Measurements from ENCODE around the gene ZNF536.
"Not testable (repeated sequence)": the region's sequence is repeated elsewhere in the genome, so short reads cannot be mapped to it uniquely, and the experiment has no call there.

Gene ZNF536

DNA sequence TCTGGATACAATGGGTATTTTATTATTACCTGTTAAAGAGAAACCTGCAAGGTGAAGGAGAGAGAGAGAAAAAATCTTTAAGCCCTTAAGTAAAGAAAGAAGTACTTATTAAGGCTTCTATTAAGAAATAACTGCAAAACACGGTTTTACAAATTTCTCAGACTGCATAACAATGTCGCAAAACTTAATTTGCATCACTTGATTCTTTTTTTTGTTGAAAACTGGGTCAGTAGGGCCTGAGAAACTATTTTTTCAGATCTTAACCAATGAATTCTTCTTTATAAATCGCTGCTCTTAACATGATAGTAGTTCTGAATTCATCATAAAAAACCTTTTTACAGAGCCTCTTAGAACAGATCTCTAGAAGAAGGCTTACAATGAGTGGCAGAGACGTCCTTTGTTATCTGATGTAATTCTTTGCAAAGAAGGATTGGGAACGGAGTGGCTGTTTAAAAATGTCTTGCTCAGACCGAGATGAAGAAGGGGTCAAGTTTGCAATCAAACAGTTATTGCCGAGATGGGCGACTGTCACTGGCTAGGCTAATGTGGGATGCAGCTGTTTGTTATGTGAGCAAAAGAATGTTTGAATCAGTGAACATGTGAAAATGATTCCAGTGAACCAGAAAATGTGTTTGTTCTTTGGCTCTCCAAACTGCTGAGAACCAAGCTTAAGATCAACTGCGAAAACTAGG lies 76.3 kb downstream of the ZNF536 start:
- no peak for DNase-seq

DNA sequence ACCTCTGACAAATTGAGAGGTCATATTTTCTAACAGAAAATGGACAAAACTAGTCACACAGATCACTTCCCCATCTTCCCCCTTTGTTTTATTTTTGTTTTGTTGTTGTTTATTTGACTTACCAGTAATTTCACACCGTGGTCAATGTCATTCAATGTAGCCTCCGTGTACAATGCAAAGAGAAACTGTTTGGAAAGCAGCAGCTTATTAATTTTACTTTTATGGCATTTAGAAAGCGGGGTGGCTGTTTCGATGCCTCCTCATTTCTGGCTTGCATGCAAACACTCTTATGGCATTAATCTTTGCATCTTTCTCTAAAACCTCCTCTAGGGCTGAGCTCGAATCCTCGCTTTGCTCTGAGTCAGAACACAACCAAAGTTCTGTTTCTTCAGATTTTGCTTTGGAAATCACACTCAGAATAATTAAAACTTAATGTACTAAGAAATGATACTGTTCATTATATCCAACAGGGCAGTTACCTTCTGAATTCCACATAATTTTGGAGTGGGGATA lies 77.0 kb downstream of the ZNF536 start:
- DNase-seq = no peak

DNA sequence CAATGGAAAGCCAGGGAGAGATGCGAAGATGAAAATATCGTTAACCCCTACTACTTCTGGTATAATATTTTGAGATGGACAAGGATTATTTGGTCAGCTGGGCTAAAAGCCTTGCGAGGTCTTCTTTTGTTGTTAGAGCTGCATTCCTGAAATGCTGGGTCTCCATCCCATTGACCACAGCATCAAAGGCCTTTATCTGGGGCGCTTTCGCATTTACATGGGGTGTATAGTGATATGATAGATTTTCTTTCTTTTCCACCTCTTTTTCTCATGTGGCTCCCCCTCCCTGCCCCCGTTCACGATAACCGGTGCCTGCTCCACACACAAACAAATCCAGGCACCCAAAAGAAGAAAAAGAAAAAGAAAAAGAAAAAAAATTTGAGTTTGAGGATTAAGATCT lies 77.5 kb downstream of the ZNF536 start:
- no peak for DNase-seq

DNA sequence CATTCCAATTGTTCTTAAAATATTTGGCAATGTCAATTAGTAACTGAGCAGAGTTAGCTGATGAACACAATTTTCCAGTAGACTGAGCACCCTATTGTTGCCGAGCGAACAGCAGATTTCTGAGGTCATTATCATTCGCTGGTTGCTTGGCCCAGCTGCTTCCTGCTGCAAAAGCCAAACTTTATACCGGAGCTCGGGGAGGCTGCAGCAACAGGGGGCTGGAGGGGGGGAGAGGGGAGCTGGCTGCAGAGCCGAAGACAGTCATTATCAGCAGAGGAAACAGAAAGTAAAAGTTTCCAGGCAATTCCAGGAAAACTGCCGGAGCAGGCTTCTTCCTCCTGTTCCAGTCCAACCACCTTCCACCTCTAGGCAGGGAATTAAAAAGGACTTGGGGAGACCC lies 77.9 kb downstream of the ZNF536 start:
- no peak for DNase-seq

DNA sequence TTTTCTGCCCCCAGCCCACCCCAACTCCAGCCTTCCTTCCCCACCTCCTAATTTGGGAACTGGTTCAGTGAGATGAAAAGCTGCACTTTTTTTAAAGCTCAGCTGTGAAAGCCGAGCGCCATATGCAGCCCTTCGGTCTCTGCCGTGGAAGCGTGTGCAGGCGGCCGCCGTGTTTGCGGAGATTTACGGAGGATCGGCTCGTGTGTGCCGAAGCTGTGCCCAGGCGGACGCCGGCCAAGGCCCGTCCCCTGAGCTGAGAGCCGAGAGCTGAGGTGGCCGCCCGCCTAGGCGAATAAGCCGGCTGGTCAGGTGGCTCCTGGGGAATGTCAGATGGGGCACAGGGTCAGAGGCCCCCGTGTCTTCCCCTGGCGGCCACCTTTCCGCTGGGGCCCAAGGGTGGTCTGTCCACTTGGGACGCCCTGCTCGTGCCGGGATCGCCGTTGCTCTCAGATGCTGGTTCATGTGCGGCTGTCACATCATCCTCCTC lies 78.7 kb downstream of the ZNF536 start:
- DNase-seq = no peak

DNA sequence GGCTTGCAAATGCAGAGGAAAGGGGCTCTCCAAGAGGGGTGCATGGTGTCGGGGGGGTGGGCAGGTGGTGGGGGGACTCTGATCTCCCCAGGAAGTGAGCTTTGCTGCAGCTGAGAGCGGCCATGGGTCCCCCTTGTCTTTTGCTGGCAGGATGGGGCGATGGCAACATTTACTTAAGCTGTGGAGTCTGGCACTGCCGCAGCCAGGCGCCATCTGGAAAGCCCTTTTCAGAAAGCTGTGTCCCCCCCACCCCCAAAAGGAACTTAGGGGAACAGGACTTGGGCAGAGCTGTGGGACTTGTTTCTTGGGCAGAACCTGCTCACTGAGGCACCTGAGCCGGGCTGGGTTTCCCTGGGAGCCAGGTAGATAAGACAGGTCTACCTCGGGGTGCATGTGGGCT lies 80.7 kb downstream of the ZNF536 start:
- DNase-seq = no peak

DNA sequence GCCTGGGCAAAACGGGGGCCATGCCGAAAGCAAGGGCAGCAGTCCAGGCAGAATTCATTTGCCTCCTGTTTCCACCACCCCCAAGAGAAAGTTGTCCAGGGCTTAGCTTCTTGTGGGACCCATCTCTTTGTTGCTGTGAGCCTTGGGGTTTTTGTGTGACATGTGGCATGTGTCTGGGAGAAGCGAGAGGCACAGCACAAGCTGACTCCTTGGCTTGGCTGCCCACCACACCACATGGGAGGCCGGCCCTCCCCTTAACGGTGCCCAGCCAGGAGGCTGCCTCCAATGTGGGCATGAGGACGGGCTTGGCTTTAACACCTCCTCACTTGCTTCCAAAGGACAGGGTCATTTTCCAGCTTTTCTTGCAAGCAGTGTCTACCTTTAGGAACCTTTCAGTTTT lies 81.6 kb downstream of the ZNF536 start:
- no peak for DNase-seq

DNA sequence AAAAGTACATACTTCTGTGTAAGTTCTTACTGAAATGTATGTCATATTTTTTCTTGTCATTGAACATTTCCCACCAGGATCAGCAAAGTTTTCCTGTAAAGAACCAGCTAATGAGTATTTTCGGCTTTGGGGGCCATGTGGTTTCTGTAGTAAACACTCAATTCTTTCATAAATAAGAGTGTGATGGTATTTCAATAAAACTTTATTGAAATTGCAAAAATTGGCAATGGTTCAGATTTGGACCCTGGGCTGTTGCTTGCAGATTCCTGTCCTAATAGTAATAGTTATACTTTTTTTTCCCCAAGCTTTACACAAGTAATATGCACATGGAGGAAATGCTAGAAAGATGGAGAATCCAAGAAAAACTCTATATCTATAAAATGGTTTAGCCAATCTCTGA lies 83.7 kb downstream of the ZNF536 start:
- no peak for DNase-seq

DNA sequence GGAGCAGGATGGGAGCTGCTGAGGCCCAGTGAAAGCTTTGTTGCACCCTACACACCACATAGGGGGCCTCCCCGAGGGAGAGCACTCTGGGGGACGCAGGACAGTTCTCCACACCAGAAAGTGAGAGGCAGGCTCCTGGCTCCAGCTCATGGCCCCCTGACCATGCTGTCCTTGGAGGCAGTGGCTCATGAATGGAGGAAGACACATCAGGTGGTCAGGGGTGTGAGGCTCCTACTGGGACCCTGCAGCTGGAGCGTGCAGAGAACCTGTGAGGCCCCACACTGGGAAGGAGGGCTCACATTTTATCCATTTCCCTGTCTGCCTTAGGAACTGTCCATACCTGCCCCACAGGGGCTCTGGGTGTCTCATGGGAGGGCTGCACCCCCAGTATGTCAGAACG lies 85.3 kb downstream of the ZNF536 start:
- DNase-seq = no peak

DNA sequence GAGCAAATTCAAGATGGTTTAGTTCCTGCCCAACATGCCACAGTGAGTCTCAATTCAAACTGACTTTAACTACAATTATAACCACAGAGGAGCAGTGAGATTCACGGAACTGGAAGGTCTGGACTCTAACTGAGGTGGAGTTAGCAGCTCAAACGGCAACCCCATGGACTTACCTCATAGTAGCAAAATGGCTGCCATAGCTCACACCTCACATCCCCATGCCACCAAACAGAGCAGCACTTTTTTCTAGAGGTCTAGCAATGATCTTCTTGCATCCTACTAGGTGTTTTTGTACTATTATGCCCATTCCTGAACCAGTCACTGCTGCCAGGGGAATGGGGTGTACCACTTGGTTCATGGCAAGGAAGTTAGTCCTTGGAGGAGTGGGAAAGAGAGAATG lies 87.7 kb downstream of the ZNF536 start:
- no peak for DNase-seq

DNA sequence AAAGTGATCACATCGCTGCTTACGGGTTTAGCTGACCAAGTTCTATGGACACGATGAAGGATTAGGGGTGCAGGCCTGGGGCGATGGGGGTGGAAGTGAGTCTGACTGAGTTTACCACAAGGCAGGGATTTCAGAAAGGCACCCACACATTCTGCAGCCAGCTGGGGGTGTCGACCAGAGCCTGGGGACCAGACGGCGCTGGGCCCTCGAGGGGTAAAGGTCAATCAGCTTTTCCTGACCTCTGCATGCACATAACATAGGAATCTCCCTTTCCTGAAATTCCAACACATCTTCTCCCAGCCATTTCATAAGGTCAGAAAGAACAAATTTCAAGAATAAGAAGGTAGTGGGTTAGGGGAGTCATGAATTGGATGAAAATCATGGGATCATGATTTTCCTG lies 92.0 kb downstream of the ZNF536 start:
- no peak for DNase-seq

DNA sequence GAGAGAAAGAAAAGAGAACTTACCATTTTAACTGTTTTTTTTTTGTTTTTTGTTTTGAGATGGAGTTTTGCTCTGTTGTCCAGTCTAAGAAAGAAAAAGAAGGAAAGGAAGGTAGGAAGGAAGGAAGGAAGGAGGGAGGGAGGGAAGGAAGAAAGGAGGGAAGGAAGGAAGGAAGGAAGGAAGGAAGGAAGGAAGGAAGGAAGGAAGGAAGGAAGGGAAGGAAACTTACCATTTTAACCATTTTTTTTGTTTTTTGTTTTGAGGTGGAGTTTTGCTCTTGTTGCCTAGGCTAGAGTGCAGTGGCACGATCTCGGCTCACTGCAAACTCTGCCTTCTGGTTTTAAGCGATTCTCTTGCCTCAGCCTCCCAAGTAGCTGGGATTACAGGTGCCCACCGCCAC lies 94.4 kb downstream of the ZNF536 start:
- DNase-seq = not testable (repeated sequence)

DNA sequence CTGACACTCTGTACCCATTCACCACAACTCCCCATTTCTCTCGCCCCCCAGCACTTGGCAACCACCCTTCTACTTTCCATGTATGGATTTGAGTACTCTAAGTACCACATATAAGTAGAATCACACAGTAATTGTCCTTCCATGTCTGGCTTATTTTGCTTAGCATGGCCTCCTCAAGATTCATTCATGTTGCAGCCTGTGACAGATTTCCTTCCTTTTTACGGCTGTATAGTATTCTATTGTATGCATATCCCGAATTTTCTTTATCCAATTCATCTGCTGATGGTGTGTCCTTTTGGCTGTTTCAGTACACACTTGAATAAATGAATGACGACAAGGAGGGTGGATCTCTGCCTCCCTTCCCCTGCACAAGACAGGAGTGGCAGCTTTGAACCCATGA lies 95.1 kb downstream of the ZNF536 start:
- DNase-seq = no peak

DNA sequence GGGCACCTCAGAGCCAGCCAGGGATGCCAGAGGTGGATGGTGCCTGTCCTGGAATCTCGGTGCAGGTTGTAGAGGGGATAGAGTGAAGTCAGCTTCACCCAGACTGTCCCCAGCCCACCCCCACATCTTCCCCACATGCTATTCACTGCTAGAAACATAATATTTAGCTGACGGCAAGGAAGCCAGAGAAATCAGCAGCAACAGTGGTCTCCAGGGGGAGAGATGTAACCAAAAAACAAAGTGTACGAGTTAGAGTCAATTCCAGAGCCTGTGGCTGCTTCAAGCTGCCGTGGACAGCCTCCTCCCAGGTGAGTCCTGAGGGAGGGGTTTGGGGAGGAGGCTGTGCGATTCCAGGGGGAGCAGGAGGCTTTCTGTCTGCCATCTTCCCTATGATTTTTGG lies 97.6 kb downstream of the ZNF536 start:
- DNase-seq = no peak

DNA sequence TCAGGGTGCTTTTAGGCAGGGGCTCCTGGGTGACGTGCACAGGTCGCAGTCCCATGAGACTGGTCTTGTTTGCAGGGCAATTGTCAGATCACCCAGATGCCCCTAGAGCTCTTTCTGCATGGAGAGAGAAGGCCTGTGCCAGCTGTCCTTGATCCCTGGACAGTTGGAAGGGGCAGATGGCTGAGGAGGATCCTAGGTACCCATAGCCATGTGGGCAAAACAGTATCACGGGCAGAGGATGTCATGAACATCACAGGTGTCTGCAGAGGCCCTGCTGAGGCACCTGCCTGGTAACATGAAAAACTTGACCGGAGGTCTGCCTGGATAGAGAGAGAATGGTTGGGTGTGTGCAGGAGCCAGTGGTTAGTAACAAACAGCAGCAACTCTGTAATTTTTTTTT lies 99.3 kb downstream of the ZNF536 start:
- DNase-seq = no peak

DNA sequence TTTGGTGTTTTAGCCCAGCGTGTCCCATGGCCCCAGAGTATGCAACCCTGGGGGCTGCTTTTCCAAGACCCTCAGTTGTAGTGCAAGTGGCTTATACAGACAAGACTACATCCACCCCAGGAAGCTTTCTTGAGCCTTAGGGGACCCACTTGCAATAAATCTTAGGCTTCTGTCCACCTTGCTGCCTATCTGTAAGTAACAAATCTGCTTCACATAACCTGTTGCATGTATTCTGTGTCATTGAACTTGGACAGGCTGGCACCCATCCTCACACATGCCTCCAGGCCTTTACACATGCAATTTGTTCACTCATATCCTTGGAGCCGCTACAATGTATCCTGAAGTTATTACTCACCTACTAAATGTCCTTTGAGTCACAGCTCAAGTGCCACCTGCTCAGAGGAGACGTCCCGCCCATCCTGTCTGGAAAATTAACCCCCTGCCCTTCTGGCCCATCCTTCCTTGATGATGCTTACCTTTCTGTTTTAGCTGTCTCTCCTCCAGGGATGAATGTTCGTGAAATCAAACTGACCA lies 101.2 kb downstream of the ZNF536 start:
- no peak for DNase-seq

DNA sequence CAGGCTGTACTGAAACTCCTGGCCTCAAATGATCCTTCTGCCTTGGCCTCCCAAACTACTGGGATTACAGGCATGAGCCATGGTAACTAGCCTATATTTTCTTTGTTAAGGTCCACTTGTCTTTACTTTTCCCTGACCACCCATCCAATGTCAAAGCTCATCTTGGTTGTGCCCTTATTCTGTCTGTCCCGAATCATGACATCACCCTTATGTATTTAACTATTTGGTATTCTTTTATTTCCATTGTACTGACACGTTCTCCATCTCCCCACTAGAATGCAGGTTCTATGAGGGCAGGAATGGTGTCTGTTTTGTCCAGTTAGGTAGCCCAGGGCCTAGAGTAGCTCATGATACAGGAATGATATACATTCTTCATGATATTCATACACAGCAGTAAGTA lies 104.8 kb downstream of the ZNF536 start:
- DNase-seq = no peak

DNA sequence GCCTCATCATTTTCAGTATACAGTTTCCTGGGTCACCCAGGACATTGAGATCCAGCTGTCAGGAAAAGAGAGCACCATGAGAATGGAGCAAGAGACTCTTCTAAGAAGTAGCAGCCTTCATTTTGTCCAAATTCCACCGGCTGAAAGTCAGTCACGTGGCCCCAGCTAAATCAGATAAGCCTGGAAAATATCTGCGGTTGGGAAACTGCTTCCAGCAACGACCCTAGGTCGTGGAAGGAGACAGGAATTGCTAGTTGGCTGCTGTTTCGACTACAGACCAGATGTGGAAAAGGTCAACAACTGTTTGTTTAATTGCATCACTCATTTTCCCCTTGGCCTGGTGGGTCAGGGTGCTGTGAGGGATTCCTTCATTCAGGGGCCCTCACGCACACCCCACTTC lies 107.0 kb downstream of the ZNF536 start:
- DNase-seq = no peak

DNA sequence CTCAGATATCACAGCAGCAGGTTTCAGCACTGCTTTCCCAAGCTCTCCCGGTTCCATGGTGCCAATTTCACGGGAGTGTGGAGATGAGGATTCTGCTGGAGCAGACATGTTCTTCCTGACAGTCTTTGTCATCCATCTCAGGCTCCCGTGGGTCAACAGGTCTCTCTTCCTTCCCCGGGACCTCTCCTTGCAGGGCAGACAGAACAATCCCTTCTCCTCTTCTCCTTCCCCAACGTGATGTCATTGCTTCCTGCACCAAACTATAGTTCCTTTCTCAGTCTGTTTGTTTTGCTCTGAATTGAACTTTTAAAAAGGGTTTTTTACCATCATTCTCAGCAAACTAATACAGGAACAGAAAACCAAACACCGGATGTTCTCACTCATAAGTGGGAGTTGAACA lies 107.9 kb downstream of the ZNF536 start:
- DNase-seq = no peak

DNA sequence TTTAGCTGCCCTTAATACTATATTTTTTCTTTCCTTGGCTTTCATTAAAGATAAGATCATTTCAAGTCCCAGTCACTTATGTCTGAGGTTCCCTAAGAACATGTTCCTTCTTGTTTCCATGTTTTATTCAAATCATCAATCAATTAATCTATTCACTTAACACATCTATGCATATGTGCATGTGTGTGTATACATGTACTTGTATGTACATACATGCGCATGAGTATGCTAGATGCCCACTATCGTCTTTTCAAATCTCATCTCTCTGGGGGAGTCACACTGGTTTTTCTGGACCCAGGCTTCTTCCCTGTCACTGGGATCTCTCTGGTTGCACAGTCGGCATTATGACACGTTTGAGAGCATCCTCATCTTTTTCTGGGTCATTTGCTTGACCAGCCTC lies 108.9 kb downstream of the ZNF536 start:
- no peak for DNase-seq

DNA sequence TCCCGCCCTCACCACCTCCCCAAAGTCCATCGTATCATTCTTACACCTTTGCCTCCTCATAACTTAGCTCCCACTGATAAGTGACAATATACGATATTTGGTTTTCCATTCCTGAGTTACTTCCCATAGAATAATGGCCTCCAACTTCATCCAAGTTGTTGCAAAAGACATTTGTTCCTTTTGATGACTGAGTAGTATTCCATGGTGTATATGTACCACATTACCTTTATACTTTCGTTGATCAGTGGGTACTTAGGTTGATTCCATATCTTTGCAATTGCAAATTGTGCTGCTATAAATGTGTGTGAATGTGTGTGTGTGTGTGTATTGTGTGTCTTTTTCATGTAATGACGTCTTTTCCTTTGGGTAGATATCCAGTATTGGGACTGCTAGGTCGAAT lies 109.6 kb downstream of the ZNF536 start:
- DNase-seq = no peak

DNA sequence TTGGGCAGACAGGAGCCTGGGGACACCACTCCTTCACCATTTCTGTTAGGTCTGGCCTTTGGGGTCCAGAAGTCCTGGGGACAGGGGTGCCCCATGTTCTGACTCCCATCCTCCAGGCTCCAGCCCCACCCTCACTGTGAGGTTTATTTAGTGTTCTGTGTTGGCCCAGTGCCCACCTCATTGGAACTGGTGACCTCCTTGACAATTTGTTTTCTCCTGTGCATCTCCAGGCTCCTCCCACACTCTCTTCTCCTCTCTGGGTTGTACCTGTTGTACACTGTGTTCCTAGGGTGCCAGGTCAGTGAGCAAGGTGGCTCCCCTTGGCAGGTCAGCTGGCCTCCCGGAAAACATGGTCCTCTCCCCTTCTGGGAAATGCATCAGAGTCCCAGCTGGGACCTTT lies 110.8 kb downstream of the ZNF536 start:
- DNase-seq = no peak

DNA sequence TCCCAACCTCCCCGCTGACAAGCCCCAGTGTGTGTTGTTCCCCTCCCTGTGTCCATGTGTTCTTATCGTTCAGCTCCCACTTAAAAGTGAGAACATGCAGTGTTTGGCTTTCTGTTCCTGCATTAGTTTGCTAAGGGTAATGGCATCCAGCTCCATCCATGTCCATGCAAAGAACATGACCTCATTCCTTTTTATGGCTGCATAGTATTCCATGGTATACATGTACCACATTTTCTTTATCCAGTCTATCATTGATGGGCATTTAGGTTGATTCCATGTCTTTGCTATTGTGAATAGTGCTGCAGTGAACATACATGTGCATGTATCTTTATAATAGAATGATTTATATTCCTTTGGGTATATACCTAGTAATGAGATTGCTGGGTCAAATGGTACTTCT lies 114.1 kb downstream of the ZNF536 start:
- DNase-seq = not testable (repeated sequence)

DNA sequence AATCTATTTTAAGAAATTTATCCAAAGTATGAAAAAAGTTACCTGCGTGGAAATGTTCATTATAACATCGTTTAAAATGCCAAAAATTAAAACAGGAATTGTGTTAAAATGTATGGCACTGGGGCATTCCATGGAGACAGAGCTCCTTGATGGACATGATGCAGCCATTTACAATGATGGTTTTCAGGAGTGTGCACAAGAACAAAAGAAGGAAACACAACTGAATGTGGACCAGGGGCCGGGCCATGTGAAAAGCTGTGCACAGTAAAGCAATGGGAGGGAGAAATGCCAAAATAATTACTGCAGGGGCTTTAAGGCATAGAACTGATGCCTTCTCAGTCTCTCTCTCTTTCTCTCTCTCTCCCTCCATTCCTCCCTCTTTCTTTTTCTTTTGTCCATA lies 115.0 kb downstream of the ZNF536 start:
- DNase-seq = no peak

DNA sequence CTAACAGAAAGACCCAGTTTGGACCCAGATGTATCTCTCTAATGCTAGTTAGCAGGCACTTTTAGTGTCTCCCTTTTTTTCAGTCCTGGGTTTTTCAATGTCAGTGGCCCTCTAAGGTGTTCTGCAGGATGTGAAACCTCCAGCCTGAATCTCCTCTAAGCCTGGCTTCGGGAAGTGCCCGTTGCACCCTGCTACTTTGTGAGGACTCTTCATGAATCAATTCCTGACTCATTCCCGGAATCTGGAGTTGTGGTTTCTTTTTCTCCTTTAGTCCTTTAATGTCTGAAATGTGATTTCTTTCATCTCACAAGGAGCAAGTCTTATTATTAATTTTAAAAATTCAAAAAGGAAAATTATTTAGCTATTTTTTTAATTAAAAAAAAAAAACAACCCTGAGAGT lies 116.0 kb downstream of the ZNF536 start:
- DNase-seq = no peak
